ENCODE results near the gene SHTN1. TPM values are rescaled to one million over a fixed set of nuclear protein-coding genes. Genes with fewer than 3 reads are reported as not detected.

SHTN1 gene
- polyA plus RNA-seq, 1 donor, result 37.2 TPM

GRCh38 chr10:116857156-116857555 lies 147.8 kb downstream of the SHTN1 start:
- H3K4me3 ChIP-seq (ENCODE audit: low read length), result no peak overlapping the region
- no peaks in the 10 kb centered on the region for H3K4me1 ChIP-seq (ENCODE audit: control insufficient read depth, insufficient read depth, low read length)
- no peaks in the 10 kb centered on the region for H3K27me3 ChIP-seq (ENCODE audit: control insufficient read depth, insufficient read depth, low read length)
- peaks cover 7% of the 10 kb centered on the region for H3K9me3 ChIP-seq (ENCODE audit: control insufficient read depth, low read depth, low read length)
- no peak for DNase-seq
- H3K27ac ChIP-seq (ENCODE audit: low read length), result no peak overlapping the region
- WGBS (ENCODE audit: insufficient coverage, low lambda C conversion rate), result 100% methylated on average over 1 of the region's 3 CpGs
- no peaks in the 10 kb centered on the region for H3K36me3 ChIP-seq (ENCODE audit: control insufficient read depth, insufficient read depth, low read length)

- peak; percentile 61 to 71 for DNase-seq
- peaks cover 7% of the 10 kb centered on the region for H3K9me3 ChIP-seq (ENCODE audit: control insufficient read depth, low read depth, low read length)
- H3K4me3 ChIP-seq (ENCODE audit: low read length), result no peak overlapping the region
- no peaks in the 10 kb centered on the region for H3K27me3 ChIP-seq (ENCODE audit: control insufficient read depth, insufficient read depth, low read length)
- peaks cover 10% of the 10 kb centered on the region for H3K4me1 ChIP-seq (ENCODE audit: control insufficient read depth, insufficient read depth, low read length)
- no CpG with 5 or more reads among the region's 4 CpGs for WGBS (ENCODE audit: insufficient coverage, low lambda C conversion rate)
- no peak overlapping the region for H3K27ac ChIP-seq (ENCODE audit: low read length)
- H3K36me3 ChIP-seq (ENCODE audit: control insufficient read depth, insufficient read depth, low read length), result no peaks in the 10 kb centered on the region
Observed at GRCh38 chr10:116853701-116854100, 151.3 kb downstream of the SHTN1 start.

GRCh38 chr10:116853287-116853686 lies 151.7 kb downstream of the SHTN1 start:
- no peaks in the 10 kb centered on the region for H3K36me3 ChIP-seq (ENCODE audit: control insufficient read depth, insufficient read depth, low read length)
- no peaks in the 10 kb centered on the region for H3K27me3 ChIP-seq (ENCODE audit: control insufficient read depth, insufficient read depth, low read length)
- WGBS (ENCODE audit: insufficient coverage, low lambda C conversion rate), result 90% methylated on average over 1 of the region's 4 CpGs
- no peak overlapping the region for H3K27ac ChIP-seq (ENCODE audit: low read length)
- peaks cover 5% of the 10 kb centered on the region for H3K9me3 ChIP-seq (ENCODE audit: control insufficient read depth, low read depth, low read length)
- H3K4me3 ChIP-seq (ENCODE audit: low read length), result no peak overlapping the region
- no peak for DNase-seq
- H3K4me1 ChIP-seq (ENCODE audit: control insufficient read depth, insufficient read depth, low read length), result peaks cover 14% of the 10 kb centered on the region

- peaks cover 15% of the 10 kb centered on the region for H3K4me1 ChIP-seq (ENCODE audit: control insufficient read depth, insufficient read depth, low read length)
- H3K4me3 ChIP-seq (ENCODE audit: low read length), result no peak overlapping the region
- no CpG with 5 or more reads among the region's 1 CpG for WGBS (ENCODE audit: insufficient coverage, low lambda C conversion rate)
- no peaks in the 10 kb centered on the region for H3K27me3 ChIP-seq (ENCODE audit: control insufficient read depth, insufficient read depth, low read length)
- no peak overlapping the region for H3K27ac ChIP-seq (ENCODE audit: low read length)
- no peak for DNase-seq
- H3K9me3 ChIP-seq (ENCODE audit: control insufficient read depth, low read depth, low read length), result no peaks in the 10 kb centered on the region
- no peaks in the 10 kb centered on the region for H3K36me3 ChIP-seq (ENCODE audit: control insufficient read depth, insufficient read depth, low read length)
Observed at GRCh38 chr10:116852246-116852645, 152.7 kb downstream of the SHTN1 start.

DNA sequence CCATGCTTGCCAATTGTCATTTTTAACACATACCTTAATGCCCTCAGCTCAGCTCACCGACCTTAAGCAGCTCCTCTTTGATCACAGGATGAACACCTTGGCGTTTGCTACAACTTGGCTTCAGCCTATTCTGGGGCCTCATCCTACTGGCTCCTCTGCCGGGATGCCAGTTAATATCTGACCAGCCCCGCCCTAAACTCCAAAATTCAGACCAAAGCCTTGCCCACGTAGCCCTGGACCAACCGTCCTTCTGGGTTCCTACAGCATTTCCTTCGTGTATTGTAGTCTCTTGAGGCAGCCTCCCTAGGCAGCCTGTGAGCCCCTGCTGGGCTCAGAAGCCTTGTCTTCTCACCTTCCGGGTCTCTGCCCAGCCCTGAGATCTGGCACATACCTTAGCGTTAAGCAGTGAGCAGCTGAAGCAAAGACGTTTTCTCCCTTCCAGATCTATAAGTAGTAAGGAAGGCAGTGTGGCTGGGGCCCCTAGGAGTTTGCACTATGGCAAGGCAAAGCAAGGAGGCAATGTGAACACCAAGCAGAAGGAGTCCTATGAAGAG lies 154.9 kb downstream of the SHTN1 start:
- Histone ChIP-seq H3K4me3 (ENCODE audit: low read length) (peak overlapping the region; percentile 89), H3K36me3 (ENCODE audit: control insufficient read depth, insufficient read depth, low read length) (no peaks in the 10 kb centered on the region), H3K27me3 (ENCODE audit: control insufficient read depth, insufficient read depth, low read length) (no peaks in the 10 kb centered on the region), H3K4me1 (ENCODE audit: control insufficient read depth, insufficient read depth, low read length) (peaks cover 15% of the 10 kb centered on the region), H3K9me3 (ENCODE audit: control insufficient read depth, low read depth, low read length) (no peaks in the 10 kb centered on the region), H3K27ac (ENCODE audit: low read length) (peak overlapping the region; percentile 66)
- no peak for DNase-seq
- no CpG with 5 or more reads among the region's 10 CpGs for WGBS (ENCODE audit: insufficient coverage, low lambda C conversion rate)

GRCh38 chr10:116849248-116850057 lies 155.5 kb downstream of the SHTN1 start, which contains the start of gene ENO4:
TSS of gene ENO4 (plus strand) at chr10:116849499. CDS start at chr10:116849567, 68 bp downstream.
- peak; percentile 81 to 93 for DNase-seq
- no CpG with 5 or more reads among the region's 55 CpGs for WGBS (ENCODE audit: insufficient coverage, low lambda C conversion rate)
- Histone ChIP-seq H3K9me3 (ENCODE audit: control insufficient read depth, low read depth, low read length) (no peaks in the 10 kb centered on the region), H3K27me3 (ENCODE audit: control insufficient read depth, insufficient read depth, low read length) (no peaks in the 10 kb centered on the region), H3K4me1 (ENCODE audit: control insufficient read depth, insufficient read depth, low read length) (peaks cover 15% of the 10 kb centered on the region), H3K4me3 (ENCODE audit: low read length) (peak within 1 kb of the TSS; percentile 89), H3K36me3 (ENCODE audit: control insufficient read depth, insufficient read depth, low read length) (no peaks in the 10 kb centered on the region), H3K27ac (ENCODE audit: low read length) (peak within 1 kb of the TSS; percentile 66)

DNA sequence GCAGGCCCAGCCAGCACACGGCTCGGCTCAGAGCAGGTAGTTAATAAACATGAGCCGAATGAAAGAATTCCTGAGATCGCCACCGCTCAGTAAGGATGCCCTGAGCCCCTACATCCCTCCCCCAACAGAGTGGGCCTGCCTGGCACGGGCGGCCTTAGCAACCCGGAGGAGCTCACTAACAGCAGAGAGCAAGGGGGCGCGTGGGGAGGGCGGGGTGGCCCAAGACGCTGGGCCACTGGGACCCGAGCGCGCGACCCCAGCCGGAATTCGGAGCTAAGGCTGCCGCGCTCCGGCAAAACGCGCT lies 156.1 kb downstream of the SHTN1 start:
- H3K36me3 ChIP-seq (ENCODE audit: control insufficient read depth, insufficient read depth, low read length), result no peaks in the 10 kb centered on the region
- WGBS (ENCODE audit: insufficient coverage, low lambda C conversion rate), result no CpG with 5 or more reads among the region's 23 CpGs
- peak overlapping the region; percentile 89 for H3K4me3 ChIP-seq (ENCODE audit: low read length)
- H3K4me1 ChIP-seq (ENCODE audit: control insufficient read depth, insufficient read depth, low read length), result peaks cover 15% of the 10 kb centered on the region
- DNase-seq, result no peak
- H3K27me3 ChIP-seq (ENCODE audit: control insufficient read depth, insufficient read depth, low read length), result no peaks in the 10 kb centered on the region
- no peaks in the 10 kb centered on the region for H3K9me3 ChIP-seq (ENCODE audit: control insufficient read depth, low read depth, low read length)
- H3K27ac ChIP-seq (ENCODE audit: low read length), result peak overlapping the region; percentile 66

GRCh38 chr10:116848032-116848943 lies 156.7 kb downstream of the SHTN1 start:
- no peaks in the 10 kb centered on the region for H3K27me3 ChIP-seq (ENCODE audit: control insufficient read depth, insufficient read depth, low read length)
- DNase-seq, result peak in 1 of 2 donors; percentile 11
- peak overlapping the region; percentile 89 for H3K4me3 ChIP-seq (ENCODE audit: low read length)
- H3K4me1 ChIP-seq (ENCODE audit: control insufficient read depth, insufficient read depth, low read length), result peaks cover 15% of the 10 kb centered on the region
- no peaks in the 10 kb centered on the region for H3K9me3 ChIP-seq (ENCODE audit: control insufficient read depth, low read depth, low read length)
- WGBS (ENCODE audit: insufficient coverage, low lambda C conversion rate), result 20% methylated on average over 1 of the region's 17 CpGs
- peak overlapping the region; percentile 66 for H3K27ac ChIP-seq (ENCODE audit: low read length)
- H3K36me3 ChIP-seq (ENCODE audit: control insufficient read depth, insufficient read depth, low read length), result no peaks in the 10 kb centered on the region

- no CpG with 5 or more reads among the region's 2 CpGs for WGBS (ENCODE audit: insufficient coverage, low lambda C conversion rate)
- H3K36me3 ChIP-seq (ENCODE audit: control insufficient read depth, insufficient read depth, low read length), result no peaks in the 10 kb centered on the region
- H3K27me3 ChIP-seq (ENCODE audit: control insufficient read depth, insufficient read depth, low read length), result no peaks in the 10 kb centered on the region
- no peak for DNase-seq
- no peak overlapping the region for H3K4me3 ChIP-seq (ENCODE audit: low read length)
- peaks cover 15% of the 10 kb centered on the region for H3K4me1 ChIP-seq (ENCODE audit: control insufficient read depth, insufficient read depth, low read length)
- no peaks in the 10 kb centered on the region for H3K9me3 ChIP-seq (ENCODE audit: control insufficient read depth, low read depth, low read length)
- no peak overlapping the region for H3K27ac ChIP-seq (ENCODE audit: low read length)
Observed at GRCh38 chr10:116845823-116846222, 159.2 kb downstream of the SHTN1 start.

DNA sequence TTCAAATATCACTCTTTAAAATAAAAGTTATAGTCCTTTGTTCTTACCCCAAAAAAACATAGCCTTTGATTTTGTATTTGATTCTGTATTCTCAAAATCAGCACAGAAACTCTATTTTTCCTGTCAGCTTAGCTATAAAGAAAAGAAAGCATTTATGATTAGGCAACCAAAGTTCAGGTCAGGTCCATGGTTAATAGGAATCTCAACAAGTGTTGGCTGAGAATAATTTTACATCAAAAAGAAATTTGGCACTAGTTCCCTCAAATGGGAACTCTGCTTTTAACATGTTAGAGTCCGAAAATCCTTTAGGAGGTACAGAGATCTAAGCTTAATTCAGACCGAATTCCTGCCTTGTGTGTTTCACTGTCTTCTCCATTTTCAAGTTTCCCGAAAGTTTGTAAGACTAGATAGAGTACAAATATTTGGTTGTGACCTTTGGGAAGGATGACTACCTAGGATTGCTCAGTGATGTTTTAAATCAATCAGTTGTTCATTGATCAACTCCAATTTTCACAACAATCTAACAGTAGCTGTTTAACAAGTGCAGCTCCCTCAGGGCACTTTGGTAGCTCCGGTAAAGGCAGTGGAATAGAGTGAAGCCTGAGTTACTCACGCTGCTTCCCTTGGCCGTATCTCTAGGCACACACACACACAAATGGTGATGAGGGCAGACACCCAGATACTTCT lies 164.5 kb downstream of the SHTN1 start:
- Histone ChIP-seq H3K27me3 (ENCODE audit: control insufficient read depth, insufficient read depth, low read length) (peaks cover 2% of the 10 kb centered on the region), H3K4me3 (ENCODE audit: low read length) (no peak overlapping the region), H3K27ac (ENCODE audit: low read length) (no peak overlapping the region), H3K9me3 (ENCODE audit: control insufficient read depth, low read depth, low read length) (no peaks in the 10 kb centered on the region), H3K36me3 (ENCODE audit: control insufficient read depth, insufficient read depth, low read length) (no peaks in the 10 kb centered on the region), H3K4me1 (ENCODE audit: control insufficient read depth, insufficient read depth, low read length) (peaks cover 7% of the 10 kb centered on the region)
- WGBS (ENCODE audit: insufficient coverage, low lambda C conversion rate), result 100% methylated on average over 1 of the region's 6 CpGs
- no peak for DNase-seq

Measured in large intestine (tissue), 3 donors.